Ishikawa (cell line): ENCODE data around the gene CLEC4M.

Experiments
- CEBPB ChIP-seq: IDR thresholded peaks from 2 replicates; pipeline ENCODE4 v1.6.1; 2012
- EGR1 ChIP-seq: IDR thresholded peaks from 2 replicates; pipeline ENCODE4 v1.6.1; 2012
- EP300 ChIP-seq: IDR thresholded peaks from 2 replicates; pipeline ENCODE4 v1.6.1; 2012; ENCODE audit warnings: borderline replicate concordance
- MAX ChIP-seq: IDR thresholded peaks from 2 replicates; pipeline ENCODE4 v1.6.1; 2012
- NFIC ChIP-seq: IDR thresholded peaks from 2 replicates; pipeline ENCODE4 v1.6.1; 2012
- TAF1 ChIP-seq: IDR thresholded peaks from 2 replicates; pipeline ENCODE4 v1.6.1; 2012; ENCODE audit warnings: low read depth, mild to moderate bottlenecking
- TCF12 ChIP-seq: IDR thresholded peaks from 2 replicates; pipeline ENCODE4 v1.6.1; 2012; ENCODE audit warnings: low read depth
- TEAD4 ChIP-seq: IDR thresholded peaks from 2 replicates; pipeline ENCODE4 v1.6.1; 2012
- USF1 ChIP-seq: IDR thresholded peaks from 2 replicates; pipeline ENCODE4 v1.6.1; 2012
- YY1 ChIP-seq: IDR thresholded peaks from 2 replicates; pipeline ENCODE4 v1.6.1; 2012; ENCODE audit warnings: low read depth

DNA sequence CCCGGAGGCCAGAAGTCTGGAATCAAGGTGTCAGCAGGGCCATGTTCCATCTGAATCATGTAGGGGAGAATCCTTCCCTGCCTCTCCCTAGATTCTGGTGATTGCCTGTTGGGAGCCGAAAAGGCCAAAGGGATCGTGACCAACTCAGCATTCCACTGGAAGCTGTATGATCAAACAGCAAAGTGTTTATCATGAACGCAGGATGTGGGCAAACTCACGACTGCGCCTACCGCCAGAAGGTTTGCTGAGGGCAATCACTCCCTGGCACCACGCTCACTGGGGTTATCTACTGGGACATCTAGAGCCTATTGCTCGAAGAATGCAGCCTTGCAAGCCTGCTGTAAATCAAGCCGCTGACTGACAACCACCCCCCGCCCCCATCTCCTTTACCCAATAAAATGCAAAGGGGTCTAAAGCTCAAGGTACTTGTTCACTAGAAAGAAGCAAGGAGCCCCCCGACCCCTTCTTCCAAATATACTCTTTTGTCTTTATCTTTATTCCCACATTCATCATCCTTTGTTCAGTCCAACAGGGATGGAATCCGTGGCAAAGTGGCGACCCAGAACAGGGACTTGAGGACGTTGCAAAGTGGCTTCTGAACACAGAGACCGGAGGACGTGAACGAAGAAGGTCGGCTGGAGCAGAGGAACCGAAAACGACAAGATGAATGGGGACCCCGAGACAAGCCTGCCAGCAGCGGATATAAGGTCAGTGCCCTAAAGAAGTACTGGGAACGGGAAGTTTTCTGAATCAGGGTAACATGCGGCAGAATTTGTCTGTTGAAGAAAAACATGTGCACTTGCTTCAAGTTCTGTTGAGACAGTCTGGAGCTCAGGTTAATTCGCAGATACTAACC, 16.8 kb downstream of the CLEC4M start:
- no peak for TF ChIP-seq TEAD4
- no peak for TF ChIP-seq TCF12
- TF ChIP-seq NFIC, result no peak
- TF ChIP-seq CEBPB, result no peak
- TF ChIP-seq EP300, result no peak
- TF ChIP-seq TAF1, result no peak
- TF ChIP-seq USF1, result no peak
- TF ChIP-seq YY1, result no peak
- TF ChIP-seq EGR1, result no peak
- TF ChIP-seq MAX, result no peak
